ENCODE data around the gene FANCM.

DNA sequence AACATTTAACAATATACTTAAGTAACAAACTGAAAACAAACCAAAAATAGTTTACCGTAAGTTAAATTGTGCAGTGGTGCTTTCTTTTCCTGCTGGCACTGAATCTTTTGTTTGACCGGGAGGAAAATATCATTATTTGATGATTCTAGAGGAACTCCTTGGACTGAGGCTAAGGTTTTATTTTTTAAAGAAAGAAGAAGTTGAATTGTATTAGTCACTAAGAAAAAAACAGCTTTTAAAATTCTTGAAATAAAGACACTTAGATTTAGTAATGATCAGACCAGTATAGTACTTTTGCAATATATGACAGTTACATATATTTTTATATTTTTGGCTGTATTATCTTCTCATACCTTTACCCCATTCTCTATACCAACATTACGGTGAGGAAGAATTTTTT lies 107.0 kb downstream of the FANCM start:
- TF ChIP-seq FOXA1 (IDR thresholded peaks at IDR 0.05) (no peak), NFRKB (IDR thresholded peaks at IDR 0.05) (no peak), SP1 (IDR thresholded peaks at IDR 0.05) (no peak), FOXM1 (IDR thresholded peaks at IDR 0.05; ENCODE audit: borderline replicate concordance) (no peak), TARDBP (IDR thresholded peaks at IDR 0.05) (no peak), BHLHE40 (IDR thresholded peaks at IDR 0.05; ENCODE audit: borderline replicate concordance) (no peak), SUZ12 (IDR thresholded peaks at IDR 0.05) (no peak), LEF1 (IDR thresholded peaks at IDR 0.05; ENCODE audit: borderline replicate concordance) (no peak), L3MBTL2 (conservative IDR thresholded peaks at IDR 0.05) (no peak), HDGF (IDR thresholded peaks at IDR 0.05; ENCODE audit: borderline replicate concordance) (no peak), FOXK2 (IDR thresholded peaks at IDR 0.05) (no peak)
